GM04503 (cell line): ENCODE data around the gene OMA1.
A peak's percentile ranks its signal among the peaks of the same experiment; 100 is the strongest.
"Not testable (repeated sequence)": the region's sequence is repeated elsewhere in the genome, so short reads cannot be mapped to it uniquely, and the experiment has no call there.

Experiments used
- DNase-seq: peaks from one replicate; pipeline ENCODE4 v3.0.0-alpha.2; 2012; ENCODE audit warnings: low read depth

The OMA1 gene

DNA sequence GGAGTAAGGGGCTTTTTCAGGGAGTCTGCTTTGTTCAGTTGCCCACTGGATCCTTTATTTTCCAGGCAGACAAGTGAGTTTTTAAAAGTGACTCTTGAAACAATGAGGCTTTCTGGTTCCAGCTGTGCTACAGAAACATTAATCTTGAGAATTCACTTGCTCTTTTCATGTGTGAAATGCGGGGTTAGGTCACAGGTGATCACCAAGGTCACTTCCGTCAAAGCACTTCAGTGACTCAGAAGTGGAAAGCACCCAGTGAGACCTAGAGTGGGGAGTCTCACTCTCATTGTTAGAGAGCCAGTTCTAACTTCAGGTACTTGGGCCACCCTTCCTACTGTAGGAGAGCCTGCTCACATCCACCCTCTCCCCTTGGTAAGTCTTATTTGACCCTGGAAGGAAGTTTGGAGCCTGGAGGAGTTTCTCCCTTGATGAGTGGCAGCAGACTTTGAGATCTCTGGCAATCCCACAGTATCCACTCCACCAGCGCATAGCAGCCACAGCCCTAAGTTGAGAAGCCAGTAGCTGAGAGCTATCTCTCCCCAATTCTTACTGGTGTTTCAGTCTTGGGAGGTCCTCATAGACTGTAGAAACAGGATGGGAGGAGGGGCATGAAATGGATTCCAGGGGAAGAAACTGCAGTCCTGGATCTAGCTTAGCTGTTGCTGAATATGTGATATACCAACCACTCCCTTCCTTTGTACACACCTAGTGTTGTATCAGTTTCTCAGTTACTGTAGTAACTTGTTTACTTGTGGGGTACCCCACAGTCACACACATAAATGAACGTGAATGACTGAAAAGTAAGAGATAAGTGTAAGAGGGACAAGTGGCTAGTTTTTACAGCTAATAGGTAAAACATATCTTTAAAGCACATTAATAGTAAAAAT lies 27.4 kb upstream of the OMA1 start:
- no peak for DNase-seq

DNA sequence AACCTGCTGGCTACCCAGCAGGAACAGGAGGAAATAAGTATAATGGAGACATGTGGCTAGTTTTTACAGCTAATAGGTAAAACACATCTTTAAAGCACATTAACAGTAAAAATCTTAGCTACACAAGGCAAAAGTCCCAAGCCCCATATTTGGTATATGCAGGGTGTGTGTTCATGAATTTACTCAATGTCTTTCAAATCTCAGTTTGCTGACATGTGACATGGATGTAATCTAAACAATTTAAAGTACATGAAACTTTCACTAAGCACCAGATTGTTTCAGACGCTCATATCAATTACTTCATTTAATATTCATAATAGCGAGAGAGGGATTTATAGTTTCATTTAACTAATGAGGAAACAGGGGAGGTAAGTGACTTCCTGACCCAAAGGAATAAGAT lies 26.6 kb upstream of the OMA1 start:
- no peak for DNase-seq

DNA sequence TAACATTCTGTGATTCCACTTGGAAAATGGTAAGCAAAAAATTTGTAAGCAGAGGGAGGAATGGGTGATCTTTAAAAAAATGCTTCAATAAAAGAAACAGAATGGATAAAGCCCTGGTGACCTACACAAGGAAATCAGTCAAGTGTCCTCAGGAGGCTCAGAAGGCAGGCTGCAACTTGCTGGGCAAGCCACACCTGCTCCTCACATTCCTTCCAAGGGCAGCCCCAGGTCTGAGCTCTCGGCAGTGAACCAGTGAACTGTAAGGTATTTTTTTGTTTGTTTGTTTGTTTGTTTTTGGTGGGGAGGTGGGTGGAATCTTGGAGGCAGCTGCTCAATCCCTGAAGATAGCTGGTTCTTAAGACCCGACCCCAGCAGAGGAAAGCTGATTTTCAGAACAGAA lies 26.2 kb upstream of the OMA1 start:
- no peak for DNase-seq

DNA sequence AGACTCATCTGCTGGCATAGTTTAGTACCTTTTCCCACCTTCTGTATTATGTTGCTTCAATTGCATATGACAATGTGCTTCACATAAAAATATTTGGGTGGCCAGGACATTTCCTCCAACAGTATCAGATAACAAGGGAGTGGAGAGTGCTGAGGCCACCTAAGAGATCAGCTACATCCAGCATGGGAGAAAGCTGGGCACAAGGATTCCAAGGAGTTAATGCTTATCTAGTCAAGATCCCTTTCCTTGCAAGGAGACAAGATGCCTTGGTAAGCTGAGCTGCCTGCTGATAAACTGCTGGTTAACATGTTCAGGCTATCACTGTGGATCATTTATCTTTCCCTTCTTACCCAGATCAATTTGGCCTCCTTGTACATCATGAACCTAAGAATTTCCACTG lies 25.1 kb upstream of the OMA1 start:
- DNase-seq: no peak

DNA sequence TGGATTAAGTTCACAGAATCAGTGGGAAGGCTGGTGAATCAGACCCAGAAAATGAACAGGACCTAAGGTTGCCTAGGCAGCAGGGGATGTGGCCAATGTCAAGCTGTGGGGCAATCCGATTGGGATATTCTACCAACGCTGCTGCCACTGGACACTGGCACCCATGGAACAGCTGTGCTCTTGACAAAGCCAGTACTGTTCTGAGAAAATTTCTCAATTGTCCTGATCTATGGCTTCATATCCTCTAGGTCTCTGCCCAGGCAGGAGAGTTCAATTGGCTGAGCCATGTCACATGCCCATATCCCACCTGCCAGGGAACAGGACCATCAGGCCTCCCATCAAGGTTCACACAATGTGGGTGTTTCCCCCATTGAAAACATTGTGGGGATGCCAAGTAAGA lies 24.3 kb upstream of the OMA1 start:
- DNase-seq: no peak

DNA sequence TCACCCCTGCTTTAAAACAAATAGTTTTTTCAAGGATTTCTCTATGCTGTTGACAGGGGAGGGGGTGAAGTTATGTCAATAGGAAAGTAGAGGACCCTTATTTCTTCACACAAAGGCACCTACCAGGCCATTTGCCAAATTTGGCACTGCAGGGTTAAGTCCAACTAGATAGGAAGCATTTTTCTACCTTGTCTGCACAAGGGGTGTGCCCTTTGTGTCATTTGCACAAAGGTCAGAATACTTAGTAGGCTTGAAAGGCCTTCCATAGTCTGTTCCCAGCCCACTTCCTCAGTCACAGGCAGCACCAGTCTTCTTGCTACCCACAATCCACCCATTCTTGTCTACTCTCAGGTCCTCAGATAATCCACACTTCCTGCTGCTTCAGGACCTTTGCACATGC lies 23.6 kb upstream of the OMA1 start:
- DNase-seq: no peak

DNA sequence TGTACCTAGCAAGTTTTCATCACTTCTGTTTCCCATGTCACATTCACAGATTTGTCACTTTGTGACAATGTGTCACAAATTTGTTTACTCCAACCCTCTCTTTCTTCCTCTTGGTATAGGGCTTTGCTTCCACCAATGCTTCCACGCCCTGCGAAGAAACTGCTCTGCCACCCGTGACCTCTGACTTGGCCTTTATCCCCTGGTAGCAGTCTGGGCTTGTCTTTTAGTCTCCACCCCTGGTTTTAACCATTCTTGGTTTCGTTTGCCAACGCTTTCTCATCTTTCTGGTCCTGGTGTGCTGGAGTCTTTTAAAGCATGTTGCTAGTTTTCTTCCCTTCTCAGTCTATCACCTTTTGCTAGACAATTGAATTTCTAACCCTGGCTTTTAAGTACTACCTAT lies 22.4 kb upstream of the OMA1 start:
- no peak for DNase-seq

DNA sequence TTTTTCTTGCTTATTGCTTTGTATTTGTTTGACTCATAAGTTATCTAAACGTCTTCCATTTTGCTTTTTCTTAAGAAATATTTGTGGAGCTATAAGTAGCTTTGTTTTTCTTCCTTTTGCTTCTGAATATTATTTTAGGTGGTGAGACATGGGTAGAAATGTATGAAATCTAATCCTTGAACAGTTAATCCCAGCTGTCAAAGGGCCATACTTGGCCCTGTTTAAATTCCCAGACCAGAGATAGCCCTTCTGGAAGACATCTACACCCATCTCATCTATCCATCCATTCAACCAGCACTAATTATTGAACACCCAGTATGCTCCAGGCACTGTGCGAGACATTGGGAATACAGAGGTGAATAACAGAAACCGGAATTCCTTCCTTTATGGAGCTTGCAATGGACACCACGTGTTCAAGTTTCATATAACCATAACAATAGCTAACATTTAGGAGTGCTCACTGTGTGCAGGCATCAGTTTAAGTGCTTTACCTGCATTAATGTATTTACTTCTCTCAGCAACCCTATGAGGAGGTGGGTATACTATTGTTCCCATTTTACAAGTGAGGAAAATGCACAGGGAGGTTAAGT lies 21.8 kb upstream of the OMA1 start:
- no peak for DNase-seq

DNA sequence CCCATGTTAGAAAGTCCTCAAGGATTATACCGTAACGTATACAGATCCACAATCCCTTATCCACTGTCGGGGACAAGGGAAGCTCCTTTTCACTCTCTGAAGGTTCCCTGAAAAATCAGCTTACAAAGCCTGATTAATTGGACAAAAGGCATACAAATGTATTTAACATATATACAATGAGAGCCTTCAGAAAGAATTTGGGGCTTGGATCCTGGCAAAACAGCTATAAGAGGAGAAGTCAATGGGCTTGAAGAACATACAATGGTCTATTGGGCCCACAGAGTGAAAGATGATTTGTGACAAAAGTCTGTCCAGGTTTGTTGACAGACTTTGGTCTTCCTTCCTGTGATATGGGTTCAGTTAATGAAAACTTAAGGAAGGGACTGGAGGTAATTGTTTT lies 19.8 kb upstream of the OMA1 start:
- DNase-seq: no peak

DNA sequence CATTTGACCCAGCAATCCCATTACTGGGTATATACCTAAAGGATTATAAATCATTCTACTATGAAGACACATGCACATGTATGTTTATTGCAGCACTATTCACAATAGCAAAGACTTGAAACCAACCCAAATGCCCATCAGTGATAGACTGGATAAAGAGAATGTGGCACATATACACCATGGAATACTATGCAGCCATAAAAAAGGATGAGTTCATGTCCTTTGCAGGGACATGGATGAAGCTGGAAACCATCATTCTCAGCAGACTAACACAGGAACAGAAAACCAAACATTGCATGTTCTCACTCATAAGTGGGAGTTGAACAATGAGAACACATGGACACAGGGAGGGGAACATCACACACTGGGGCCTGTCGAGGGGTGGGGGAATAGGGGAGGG lies 17.2 kb upstream of the OMA1 start:
- not testable (repeated sequence) for DNase-seq

DNA sequence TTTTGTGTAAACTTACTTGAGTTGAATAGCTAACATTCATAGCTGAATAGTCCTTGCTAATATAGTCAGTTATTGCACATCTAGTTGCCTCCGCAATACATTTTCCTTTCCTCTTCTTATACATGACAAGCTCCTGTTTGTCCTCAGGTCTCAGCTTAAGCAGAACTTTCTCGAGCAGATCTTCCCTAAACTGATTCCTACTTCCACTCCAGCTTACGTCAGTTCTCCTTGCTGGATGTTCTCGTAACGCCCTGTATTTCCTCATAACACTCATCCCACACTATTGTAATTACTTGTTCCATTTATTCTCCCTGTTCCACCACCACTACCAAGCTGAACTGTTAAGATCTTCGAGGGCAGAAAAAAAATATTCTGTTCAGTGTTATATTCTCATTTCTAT lies 15.1 kb upstream of the OMA1 start:
- no peak for DNase-seq

DNA sequence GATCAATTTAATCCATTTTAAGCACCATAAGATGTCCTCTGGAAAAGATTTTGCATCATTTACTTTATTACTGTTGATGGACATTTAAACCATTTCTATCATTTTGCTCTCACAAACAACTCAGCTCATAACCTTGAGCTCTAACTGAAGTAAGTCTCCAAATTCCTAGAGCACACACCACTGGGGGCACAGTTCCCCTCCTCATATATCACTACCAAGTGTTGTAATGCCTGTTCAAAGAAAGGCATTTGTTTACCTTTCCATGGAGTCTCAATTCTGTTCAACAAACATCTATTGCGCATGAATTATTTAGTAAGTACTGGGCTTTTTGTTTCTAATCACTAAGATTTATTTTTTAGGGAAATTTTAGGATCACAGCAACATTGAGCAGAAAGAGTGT lies 8.9 kb upstream of the OMA1 start:
- no peak for DNase-seq

DNA sequence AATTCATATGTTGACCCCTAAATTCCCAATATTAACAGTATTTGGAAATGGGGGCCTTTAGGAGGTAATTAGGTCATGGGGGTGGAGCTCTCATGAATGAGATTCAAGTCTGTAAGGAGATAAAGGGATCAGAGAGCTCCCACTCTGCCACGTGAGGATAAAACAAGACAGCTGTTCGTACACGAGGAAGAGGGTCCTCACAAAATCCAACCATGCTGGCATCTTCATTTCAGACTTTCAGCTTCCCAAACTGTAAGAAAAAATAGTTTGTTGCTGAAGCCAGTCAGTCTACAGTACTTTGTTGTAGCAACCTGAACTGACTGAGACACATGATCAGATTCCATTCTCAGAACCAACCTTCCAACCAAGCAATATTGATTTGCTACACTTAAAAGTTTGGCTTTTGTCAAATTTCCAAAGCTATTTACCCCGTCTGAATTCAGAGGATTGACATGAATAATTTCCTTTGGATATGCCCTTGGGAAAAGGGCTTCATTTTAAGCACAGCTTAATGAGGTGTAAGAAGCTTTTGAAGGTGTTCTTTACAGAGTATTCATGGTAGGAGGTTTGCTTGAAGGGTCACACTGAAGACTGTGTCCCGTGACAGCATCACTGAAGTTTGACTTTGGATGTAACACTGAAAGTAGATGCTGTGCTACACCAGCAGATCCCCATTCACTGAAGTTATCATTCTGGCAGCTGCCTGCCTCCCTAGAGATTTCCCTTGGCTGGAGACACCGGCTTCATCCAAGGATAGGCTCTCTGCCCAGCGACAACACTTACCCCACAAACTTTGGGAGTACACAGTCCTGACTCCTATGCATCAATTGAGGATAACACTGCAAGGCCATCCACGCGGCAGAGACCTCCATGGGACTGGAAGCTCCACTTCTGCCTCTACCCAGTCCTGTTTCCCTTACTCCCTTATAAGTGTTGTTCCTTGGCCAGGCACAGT lies 4.9 kb upstream of the OMA1 start:
- DNase-seq: no peak

DNA sequence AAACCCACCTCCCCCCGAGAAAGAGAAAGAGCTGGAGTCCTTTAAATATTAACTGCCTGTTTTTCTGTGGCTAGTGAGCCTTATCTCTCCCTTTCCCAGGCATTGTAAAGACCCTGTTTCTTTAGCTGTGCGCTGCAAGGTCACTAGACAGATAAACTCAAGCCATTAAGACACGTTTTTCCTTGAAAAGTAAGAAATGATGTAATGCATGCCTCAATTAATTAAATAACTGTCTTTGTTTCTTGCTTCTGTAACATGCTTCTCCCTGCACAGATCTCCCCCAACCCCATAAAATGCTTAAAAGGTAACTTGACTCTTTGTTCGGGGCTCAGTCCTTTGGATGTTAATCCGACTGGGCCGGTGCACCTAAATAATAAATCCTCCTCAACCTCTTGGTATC lies 2.8 kb upstream of the OMA1 start:
- not testable (repeated sequence) for DNase-seq

DNA sequence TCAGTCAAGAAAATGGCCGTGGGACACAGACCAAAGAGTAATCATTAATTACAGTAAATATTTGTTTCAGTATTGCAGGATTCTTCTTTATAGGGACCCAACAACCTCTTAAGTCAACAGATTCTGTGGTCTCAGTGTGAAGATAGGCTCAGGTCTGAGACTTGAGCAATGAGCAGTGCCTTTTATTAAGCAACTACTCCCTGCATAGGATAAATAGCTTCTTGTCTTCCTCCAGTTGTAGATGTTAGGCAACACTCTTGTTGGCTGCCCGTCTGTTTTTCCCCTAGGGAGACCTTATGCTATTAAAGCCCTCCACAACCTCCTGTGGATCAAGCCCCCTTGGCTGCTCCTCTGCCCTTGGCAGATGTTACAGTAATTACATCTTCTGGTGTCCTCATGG lies 1.8 kb upstream of the OMA1 start:
- DNase-seq: no peak

DNA sequence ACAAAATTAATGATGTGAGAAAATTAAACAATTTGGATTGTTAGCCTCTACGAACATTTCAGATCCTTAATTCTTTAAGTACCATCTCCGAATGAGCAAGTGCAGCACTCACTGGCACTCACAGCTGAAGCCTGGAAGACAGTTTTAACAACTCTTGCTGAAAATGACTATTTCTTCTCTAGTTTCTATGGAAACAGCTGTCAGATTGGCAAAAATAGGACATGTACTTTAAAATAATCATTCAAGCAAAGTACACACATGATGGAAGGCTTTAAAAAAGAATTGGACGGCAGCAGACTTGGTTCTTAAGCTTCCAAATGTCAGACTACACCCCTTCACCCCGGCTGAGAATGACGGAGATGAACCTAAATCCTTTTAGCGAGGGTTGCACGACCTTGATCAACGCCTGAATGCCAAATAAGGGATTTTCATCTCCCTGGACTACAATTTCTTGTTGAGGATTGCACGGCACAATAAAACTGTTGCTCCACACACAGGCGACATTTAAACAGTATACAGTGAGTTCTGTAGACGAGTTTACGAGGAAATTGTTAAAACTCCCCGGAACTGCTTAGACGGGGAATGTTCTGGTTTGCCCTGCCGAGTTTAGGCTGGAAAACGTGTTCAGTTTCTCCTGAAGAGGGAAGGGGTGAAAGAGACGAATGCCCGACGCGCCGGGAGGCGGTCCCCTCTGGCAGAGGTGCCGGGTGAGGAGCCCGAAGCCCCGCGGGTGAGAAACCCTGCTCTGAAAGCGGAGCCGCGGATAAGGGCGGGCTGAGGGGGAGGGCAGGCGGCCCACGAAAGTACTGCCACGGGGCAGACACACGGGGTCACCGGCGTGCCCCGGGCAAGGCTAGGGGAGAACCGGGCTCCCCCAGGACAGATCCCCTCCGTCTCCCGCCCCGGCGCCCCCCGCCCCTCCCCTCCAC lies 671 bp downstream of the OMA1 start:
- peak; percentile 32 for DNase-seq

DNA sequence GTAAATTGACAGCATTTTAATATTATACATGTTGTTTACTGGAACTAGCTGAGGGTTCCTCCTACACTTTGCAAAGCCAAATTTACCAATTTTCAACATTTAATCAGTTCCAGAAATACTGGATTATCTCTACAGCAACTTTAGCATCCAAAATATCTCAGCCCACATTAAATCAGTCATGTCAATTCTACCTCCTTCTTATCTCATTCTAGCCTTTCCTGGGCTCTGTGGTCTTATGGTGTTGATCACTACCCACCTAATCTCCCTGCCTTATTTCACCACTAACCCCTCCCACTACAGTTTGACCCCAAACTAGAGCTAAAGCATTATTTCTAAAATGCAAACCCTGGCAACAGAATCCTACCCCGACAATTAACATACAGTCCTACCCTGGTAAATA lies 3.3 kb downstream of the OMA1 start:
- DNase-seq: no peak

DNA sequence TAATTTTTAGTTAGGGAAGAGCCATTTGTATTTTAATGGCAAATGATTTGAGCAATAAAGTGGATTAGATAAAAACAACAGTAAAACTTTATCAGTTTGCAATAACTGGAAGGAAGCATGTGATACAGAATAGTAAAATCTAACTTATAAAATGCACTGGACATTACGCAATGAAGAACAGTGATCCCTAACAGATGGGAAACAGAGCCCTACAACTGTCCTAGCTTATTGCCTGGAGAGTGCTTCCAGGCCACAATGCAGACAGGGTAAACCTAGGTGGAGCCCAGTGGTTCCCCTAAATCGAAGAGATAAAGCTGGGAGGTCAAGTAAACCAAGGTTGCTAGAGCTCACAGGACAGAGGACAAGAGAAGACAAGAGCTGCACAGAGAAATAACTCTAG lies 7.0 kb downstream of the OMA1 start:
- DNase-seq: no peak

DNA sequence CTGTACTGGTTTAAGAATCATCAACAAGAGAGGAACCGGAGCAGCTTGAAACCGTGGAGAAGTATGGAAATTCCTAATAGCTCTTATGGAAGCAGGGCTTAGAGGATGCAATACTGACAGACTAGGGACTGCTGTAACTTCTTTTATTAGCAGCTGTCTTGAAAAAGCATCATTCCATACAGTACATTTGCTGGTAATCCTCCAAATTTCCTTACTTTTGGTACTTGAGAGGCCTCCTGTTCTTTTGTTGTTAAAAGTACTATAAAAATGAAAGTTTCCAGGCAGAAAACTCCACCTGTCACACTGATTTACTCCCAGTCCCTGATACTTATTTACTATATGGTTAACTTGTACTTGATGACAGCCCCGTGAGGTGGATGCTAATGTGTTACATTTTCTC lies 7.7 kb downstream of the OMA1 start:
- DNase-seq: no peak

DNA sequence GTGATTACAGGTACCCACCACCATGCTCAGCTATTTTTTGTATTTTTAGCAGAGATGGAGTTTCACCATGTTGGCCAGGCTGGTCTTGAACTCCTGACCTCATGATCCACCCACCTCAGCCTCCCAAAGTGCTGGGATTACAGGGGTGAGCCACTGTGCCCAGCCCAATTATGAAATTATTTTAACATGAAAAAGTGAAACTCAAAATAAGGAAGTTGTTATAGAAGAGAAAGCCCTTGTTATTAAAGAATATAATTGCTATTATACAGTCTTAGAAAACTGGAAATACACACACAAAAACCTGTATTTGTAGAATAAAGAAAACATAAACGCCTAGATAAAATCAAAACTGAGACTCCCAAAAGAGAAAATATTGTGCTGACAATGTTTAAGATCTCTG lies 14.7 kb downstream of the OMA1 start:
- not testable (repeated sequence) for DNase-seq

DNA sequence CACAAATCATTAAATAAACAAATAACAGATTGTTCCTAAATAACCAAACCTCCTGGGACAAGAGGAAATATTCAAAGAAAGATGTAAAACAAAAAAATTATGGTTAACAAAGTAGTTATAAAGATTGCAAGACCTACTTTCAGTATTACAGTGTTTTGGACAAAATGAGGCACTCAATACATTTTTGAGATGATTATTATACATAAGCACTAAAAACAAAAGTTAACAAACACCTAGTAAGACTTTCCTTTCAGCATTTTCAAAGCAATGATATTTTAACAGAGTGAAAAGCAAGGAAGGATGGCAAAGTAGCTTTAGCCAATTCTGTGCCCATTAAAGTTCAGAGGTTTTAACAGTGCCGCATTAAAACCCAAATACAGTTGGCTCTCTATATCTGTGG lies 17.2 kb downstream of the OMA1 start:
- DNase-seq: no peak

DNA sequence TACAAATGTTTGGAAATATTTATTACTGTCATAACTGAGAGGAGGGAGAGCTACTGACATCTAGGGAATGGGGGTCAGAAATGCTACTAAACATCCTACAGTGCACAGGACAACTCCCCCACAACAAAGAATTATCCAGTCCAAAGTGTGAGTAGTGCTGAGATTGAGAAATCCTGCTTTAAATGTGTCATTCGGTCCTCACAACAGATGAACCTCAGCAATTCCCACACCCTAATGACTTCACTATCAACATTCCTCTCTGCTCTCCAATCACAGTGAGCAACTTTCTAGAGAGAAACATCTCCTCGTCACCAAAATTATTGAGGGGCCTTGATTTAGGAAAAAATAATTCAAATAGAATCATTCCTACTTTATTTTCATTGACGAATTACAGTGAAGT lies 18.0 kb downstream of the OMA1 start:
- DNase-seq: peak; percentile 68
